Hematopoietic multipotent progenitor cell treated with erythropoietin and hydrocortisone succinate and interleukin-3 and kit ligand, for 6 days (in vitro differentiated cells): ENCODE data around the gene SMARCA1.

Experiments
- DNase-seq: peaks from one replicate; pipeline ENCODE4 v3.0.0-alpha.2; 2015

The SMARCA1 gene

DNA sequence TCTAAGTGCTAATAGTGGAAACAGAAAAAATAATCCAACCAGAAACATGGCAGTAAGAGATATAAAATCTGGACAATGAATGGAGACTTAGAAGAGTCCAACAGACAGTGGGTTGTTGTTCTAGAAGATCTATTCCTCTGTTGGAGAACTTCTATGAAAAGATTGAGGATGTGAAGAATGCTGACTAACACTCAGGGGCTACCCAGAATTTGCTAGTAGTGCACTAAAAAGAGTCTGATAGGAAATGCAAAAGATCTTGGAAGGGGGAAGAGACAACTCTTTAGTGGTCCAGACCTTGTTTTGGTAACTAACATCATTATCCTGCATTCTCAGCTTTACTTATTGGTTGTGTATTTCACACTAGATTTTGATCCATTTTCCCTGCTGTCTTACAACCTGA is 77.9 kb downstream of the SMARCA1 start:
- DNase-seq = no peak

DNA sequence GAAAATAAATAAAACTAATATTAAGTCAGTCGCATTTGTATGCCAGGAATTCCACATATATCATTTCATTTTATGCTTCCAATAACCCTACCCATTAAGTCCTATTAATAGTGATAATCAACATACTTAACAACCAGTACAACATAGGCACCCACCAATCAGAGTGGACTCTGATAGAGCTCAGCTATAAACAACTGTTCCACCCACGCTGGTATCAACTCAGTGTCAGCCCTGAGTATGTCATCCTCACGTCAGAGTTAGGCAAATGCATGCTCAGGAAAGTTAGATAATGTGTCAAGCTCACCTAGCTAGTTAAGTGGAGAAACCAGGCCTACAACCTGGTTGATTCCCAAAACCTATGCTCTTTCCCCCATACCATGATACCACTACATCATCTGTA is 89.3 kb downstream of the SMARCA1 start:
- no peak for DNase-seq

DNA sequence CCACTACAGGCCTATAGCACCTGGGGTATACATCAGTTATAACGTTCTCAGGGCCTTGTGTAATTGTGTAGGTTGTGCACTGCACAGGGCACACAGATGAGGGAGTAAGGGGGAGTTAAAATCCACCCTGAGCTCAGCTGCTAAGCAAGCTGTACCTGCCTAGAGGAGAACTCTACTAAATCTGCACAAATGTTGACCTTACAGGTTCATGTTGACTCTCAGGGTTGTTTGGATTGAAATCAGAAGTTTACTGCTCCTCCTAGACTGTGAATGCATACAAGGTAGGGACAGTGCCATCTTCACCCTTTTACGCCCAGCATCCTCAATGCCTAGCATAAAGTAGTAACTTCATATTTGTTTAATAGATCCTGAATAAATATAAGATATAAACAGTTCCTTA is 89.8 kb downstream of the SMARCA1 start:
- DNase-seq = no peak

GRCh38 chrX:129427267-129427666 is 96.0 kb downstream of the SMARCA1 start:
- no peak for DNase-seq

GRCh38 chrX:129423191-129423590 is 100.1 kb downstream of the SMARCA1 start:
- no peak for DNase-seq

- DNase-seq = no peak
Observed at GRCh38 chrX:129404670-129405008, 118.7 kb downstream of the SMARCA1 start.

GRCh38 chrX:129403974-129404669 is 119.2 kb downstream of the SMARCA1 start:
- DNase-seq = no peak
